Right lobe of liver (tissue), 4 donors: ENCODE results near the gene TLDC2.

Experiments
- POLR2A ChIP-seq: fragments of 450-650 bp; IDR thresholded peaks from one replicate; pipeline ENCODE4 v1.6.1; 2017; ENCODE audit warnings: antibody characterized with exemption, mild to moderate bottlenecking
- TF ChIP-seq, protein P1 (sequence below), 4 donors: fragments of 200-600 bp in 3 of 4; fragments of 450-650 bp in 1 of 4; IDR thresholded peaks; one replicate each; pipeline versions ENCODE4 v1.5.1 to v1.8.0; 2016 to 2022; ENCODE audit warnings: antibody characterized with exemption in 4 of 4, mild to moderate bottlenecking in 2 of 4
- donor health status: DM: no; HTN: no; CAD: no.
- donor health status: DM: no; HTN: no; CAD: no.
- donor health status: DM: no; HTN: yes; CAD: no.

DNA sequence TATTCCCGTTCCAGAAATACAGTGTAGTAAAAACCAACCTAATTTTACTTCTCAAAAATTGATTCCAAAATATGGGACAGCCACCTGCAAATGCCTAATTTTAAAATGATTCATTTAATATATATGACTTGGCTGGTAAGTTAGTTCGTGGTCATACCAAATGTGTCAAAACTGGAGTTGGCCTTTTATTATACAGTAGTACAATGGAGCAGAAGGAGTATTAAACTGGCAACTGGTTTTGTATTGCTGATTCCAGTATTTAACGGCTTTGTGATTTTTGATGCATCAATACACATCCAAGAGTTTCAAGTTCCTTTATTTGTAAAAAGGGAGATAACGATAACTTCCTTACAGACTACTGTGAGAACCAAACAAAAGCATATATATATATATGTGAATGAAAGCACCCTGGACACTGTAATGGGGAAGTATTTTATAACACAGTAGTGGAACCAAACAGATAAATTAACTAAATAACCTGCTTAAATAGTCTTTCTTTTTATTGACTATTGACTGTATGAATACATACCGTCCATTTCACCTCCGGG is 50.8 kb downstream of the TLDC2 start:
- TF ChIP-seq, protein P1, sequence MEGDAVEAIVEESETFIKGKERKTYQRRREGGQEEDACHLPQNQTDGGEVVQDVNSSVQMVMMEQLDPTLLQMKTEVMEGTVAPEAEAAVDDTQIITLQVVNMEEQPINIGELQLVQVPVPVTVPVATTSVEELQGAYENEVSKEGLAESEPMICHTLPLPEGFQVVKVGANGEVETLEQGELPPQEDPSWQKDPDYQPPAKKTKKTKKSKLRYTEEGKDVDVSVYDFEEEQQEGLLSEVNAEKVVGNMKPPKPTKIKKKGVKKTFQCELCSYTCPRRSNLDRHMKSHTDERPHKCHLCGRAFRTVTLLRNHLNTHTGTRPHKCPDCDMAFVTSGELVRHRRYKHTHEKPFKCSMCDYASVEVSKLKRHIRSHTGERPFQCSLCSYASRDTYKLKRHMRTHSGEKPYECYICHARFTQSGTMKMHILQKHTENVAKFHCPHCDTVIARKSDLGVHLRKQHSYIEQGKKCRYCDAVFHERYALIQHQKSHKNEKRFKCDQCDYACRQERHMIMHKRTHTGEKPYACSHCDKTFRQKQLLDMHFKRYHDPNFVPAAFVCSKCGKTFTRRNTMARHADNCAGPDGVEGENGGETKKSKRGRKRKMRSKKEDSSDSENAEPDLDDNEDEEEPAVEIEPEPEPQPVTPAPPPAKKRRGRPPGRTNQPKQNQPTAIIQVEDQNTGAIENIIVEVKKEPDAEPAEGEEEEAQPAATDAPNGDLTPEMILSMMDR (IDR thresholded peaks at IDR 0.05), result no peak
- no peak for TF ChIP-seq POLR2A
